22Rv1 (cell line): ENCODE results near the gene ARHGEF38.
"Not testable (repeated sequence)": the region's sequence is repeated elsewhere in the genome, so short reads cannot be mapped to it uniquely, and the experiment has no call there.

ENCODE experiments used
- H3K27ac ChIP-seq: fragments of 450-650 bp; 2 replicates; pipeline ENCODE4 v1.5.1; 2017
- CTCF ChIP-seq: fragments of 450-650 bp; IDR thresholded peaks from 2 replicates; pipeline ENCODE4 v1.5.1; 2017; ENCODE audit warnings: mild to moderate bottlenecking
- ZFX ChIP-seq: fragments of 450-650 bp; IDR thresholded peaks from 2 replicates; pipeline ENCODE4 v1.6.1; 2017; ENCODE audit warnings: antibody characterized with exemption, borderline replicate concordance

The ARHGEF38 gene

GRCh38 chr4:105670684-105671083 lies 118.3 kb downstream of the ARHGEF38 start:
- no peak overlapping the region for H3K27ac ChIP-seq
- TF ChIP-seq ZFX: no peak
- no peak for TF ChIP-seq CTCF

GRCh38 chr4:105671301-105671700 lies 118.9 kb downstream of the ARHGEF38 start:
- H3K27ac ChIP-seq: no peak overlapping the region
- no peak for TF ChIP-seq ZFX
- no peak for TF ChIP-seq CTCF

GRCh38 chr4:105674011-105674410 lies 121.6 kb downstream of the ARHGEF38 start:
- no peak overlapping the region for H3K27ac ChIP-seq
- TF ChIP-seq CTCF (no peak), ZFX (no peak)

- TF ChIP-seq CTCF: no peak
- no peak for TF ChIP-seq ZFX
- no peak overlapping the region for H3K27ac ChIP-seq
Measured at GRCh38 chr4:105677709-105678108, 125.3 kb downstream of the ARHGEF38 start.

GRCh38 chr4:105679186-105679585 lies 126.8 kb downstream of the ARHGEF38 start:
- TF ChIP-seq CTCF: no peak
- TF ChIP-seq ZFX: no peak
- H3K27ac ChIP-seq: 0 out of 2 replicates have a peak overlapping the region, but pooled peaks have one; percentile 2

GRCh38 chr4:105683038-105683437 lies 130.6 kb downstream of the ARHGEF38 start:
- TF ChIP-seq CTCF (no peak), ZFX (no peak)
- H3K27ac ChIP-seq: peak overlapping the region; percentile 71

- TF ChIP-seq CTCF: no peak
- TF ChIP-seq ZFX: no peak
- no peak overlapping the region for H3K27ac ChIP-seq
Measured at GRCh38 chr4:105686571-105686970, 134.2 kb downstream of the ARHGEF38 start.

GRCh38 chr4:105694812-105695211 lies 142.4 kb downstream of the ARHGEF38 start:
- not testable (repeated sequence) for H3K27ac ChIP-seq
- 0 out of 2 replicates have a peak, but pooled peaks have one; percentile 12 for TF ChIP-seq CTCF

GRCh38 chr4:105695832-105696231 lies 143.4 kb downstream of the ARHGEF38 start:
- not testable (repeated sequence) for H3K27ac ChIP-seq
